ENCODE measurements around the gene KIAA1217.

DNA sequence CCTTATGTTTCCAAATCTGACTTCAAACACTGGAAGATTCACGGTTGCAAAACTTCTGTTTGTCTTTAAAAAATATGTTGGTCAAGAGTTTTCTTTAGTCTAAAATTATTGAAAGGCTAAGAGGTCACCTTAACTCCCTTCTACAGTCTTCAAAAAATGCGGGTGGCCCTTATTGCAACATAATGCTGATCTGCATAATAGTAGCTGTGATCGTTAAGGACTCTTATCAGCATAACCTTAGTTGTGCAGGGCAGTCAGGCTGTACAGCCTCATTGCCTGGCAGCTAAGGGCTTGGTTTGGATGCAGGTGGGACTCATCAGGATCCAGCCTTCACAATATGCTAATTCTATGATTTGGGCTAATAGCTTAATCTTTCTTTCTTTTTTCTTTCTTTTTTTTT is 15.0 kb downstream of the KIAA1217 start:
- TF ChIP-seq, protein P1, sequence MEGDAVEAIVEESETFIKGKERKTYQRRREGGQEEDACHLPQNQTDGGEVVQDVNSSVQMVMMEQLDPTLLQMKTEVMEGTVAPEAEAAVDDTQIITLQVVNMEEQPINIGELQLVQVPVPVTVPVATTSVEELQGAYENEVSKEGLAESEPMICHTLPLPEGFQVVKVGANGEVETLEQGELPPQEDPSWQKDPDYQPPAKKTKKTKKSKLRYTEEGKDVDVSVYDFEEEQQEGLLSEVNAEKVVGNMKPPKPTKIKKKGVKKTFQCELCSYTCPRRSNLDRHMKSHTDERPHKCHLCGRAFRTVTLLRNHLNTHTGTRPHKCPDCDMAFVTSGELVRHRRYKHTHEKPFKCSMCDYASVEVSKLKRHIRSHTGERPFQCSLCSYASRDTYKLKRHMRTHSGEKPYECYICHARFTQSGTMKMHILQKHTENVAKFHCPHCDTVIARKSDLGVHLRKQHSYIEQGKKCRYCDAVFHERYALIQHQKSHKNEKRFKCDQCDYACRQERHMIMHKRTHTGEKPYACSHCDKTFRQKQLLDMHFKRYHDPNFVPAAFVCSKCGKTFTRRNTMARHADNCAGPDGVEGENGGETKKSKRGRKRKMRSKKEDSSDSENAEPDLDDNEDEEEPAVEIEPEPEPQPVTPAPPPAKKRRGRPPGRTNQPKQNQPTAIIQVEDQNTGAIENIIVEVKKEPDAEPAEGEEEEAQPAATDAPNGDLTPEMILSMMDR (IDR thresholded peaks at IDR 0.05), result no peak
- TF ChIP-seq POLR2A (IDR thresholded peaks at IDR 0.05) (no peak), POLR2AphosphoS5 (IDR thresholded peaks at IDR 0.05) (no peak)

Data from prostate gland (tissue), 2 donors.